Stomach (tissue), 4 donors: ENCODE data around the gene DMRT1.

Experiments used
- CTCF ChIP-seq, 7 experiments: fragments of 450-650 bp in 4 of 7; fragments of 200-600 bp in 3 of 7; sonication (generic) in 3 of 7; IDR thresholded peaks; one replicate each; pipeline ENCODE4 v1.5.1; 2016 to 2019; ENCODE audit warnings: antibody characterized with exemption in 7 of 7, control low read depth in 2 of 7, mild to moderate bottlenecking in 1 of 7
- EP300 ChIP-seq: sonication (generic); formaldehyde crosslinking; IDR thresholded peaks from one replicate; pipeline ENCODE4 v1.6.1; 2017; ENCODE audit warnings: antibody characterized with exemption
- POLR2A ChIP-seq, 4 donors: fragments of 450-650 bp; IDR thresholded peaks; one replicate each; pipeline ENCODE4 v1.6.1; 2016; ENCODE audit warnings: antibody characterized with exemption in 4 of 4, control low read depth in 2 of 4, mild to moderate bottlenecking in 1 of 4, moderate library complexity in 1 of 4
- POLR2AphosphoS5 ChIP-seq, 3 donors: sonication (generic); formaldehyde crosslinking; IDR thresholded peaks; one replicate each; pipeline ENCODE4 v1.6.1; 2016; ENCODE audit warnings: antibody characterized with exemption in 3 of 3

DNA sequence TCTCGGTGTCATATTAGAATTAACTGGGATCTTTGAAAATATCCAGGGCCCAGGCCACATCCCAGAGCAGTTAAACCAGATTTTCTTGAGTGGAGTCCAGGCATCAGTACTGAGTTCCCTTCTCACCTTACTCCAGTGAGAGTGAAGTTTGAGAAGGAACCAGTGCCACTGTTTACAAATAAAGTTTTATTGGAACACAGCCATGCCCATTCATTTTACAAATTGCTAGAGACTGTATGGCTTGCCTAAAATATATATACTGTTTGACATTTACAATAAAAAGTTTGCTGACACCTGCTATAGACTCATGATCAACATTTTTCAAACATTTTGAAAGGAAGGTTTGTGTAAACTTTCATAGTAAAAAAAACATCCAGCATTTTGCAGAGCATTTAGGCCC lies 71.3 kb downstream of the DMRT1 start:
- no peak for TF ChIP-seq POLR2A (IDR thresholded peaks at IDR 0.05)
- no peak for TF ChIP-seq CTCF (IDR thresholded peaks at IDR 0.05)
- TF ChIP-seq POLR2AphosphoS5 (IDR thresholded peaks at IDR 0.05): no peak
- no peak for TF ChIP-seq EP300
